ENCODE measurements around the gene FZD10. TPM values are rescaled to one million over a fixed set of nuclear protein-coding genes. Genes with fewer than 3 reads are reported as not detected.

Gene FZD10
- total RNA-seq, 3 donors from 2014 or later, result 0.14 to 0.48 (median 0.35) TPM

GRCh38 chr12:130132831-130133511 lies 29.3 kb upstream of the FZD10 start:
- Histone ChIP-seq H3K36me3 (ENCODE audit: low read depth) (no peaks in the 10 kb centered on the region), H3K4me3 (no peak overlapping the region), H3K9me3 (no peaks in the 10 kb centered on the region), H3K4me1 (ENCODE audit: low read depth) (no peaks in the 10 kb centered on the region)
- DNase-seq (no peak), ATAC-seq (no peak)
- intact Hi-C loops (cut with DNase I, micrococcal nuclease), result no loop called here
- TF ChIP-seq CTCF (IDR thresholded peaks at IDR 0.05), result no peak

- no peaks in the 10 kb centered on the region for H3K4me1 ChIP-seq (ENCODE audit: low read depth)
- intact Hi-C loops (cut with DNase I, micrococcal nuclease), result no loop called here
Observed at GRCh38 chr12:130133851-130134562, 28.3 kb upstream of the FZD10 start.

DNA sequence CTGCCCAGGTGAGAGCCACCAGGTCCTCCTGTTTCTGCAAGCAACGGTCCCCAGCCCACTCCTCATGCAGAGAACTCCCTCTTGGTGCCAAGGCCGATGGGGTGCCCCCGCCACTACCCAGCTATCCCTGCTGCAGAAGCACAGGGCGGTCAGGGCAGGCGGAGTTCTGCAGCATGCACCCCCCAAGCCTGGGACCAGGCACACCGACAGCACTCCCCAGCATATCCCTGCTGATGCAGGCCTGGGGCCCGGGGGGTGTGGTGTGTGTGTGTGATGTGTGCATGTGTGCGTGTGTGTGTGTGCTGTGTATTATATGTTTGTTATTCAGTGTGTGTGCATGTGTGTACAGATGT lies 27.7 kb upstream of the FZD10 start:
- TF ChIP-seq CTCF (IDR thresholded peaks at IDR 0.05), result no peak
- intact Hi-C loops (cut with DNase I, micrococcal nuclease), result no loop called here
- Histone ChIP-seq H3K36me3 (ENCODE audit: low read depth) (no peaks in the 10 kb centered on the region), H3K4me3 (no peak overlapping the region), H3K9me3 (no peaks in the 10 kb centered on the region), H3K4me1 (ENCODE audit: low read depth) (no peaks in the 10 kb centered on the region)
- ATAC-seq (no peak), DNase-seq (no peak)

More at GRCh38 chr12:130133851-130134562, 28.3 kb upstream of the FZD10 start:
- no peak for TF ChIP-seq CTCF (IDR thresholded peaks at IDR 0.05)
- Histone ChIP-seq H3K4me3 (no peak overlapping the region), H3K36me3 (ENCODE audit: low read depth) (no peaks in the 10 kb centered on the region), H3K9me3 (no peaks in the 10 kb centered on the region)
- no peak for DNase-seq
- no peak for ATAC-seq

DNA sequence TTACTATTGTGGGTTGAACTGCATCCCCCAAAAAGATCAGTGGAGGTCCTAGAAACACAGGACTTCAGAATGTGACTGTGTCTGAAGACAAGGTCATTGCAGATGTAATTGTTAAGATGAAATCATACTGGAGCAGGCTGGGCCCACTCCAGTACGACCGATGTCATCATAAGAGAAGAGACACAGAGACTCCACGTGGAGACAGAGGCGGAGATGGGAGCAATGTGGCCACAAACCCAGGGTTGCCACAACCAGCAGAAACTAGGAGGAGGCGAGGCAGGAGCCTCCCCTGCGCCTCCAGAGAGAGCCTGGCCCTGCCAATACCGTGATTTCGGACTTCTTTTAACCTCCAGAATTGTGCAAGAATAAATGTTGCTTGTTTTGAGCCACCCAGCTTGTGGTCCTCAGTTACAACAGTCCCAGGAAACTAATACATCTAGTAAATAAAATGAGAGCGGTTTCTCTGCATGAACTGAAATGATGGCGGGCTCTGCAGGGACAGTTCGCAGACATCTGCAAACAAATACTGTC lies 25.7 kb upstream of the FZD10 start:
- Histone ChIP-seq H3K4me3 (no peak overlapping the region), H3K9me3 (no peaks in the 10 kb centered on the region), H3K4me1 (ENCODE audit: low read depth) (no peaks in the 10 kb centered on the region), H3K36me3 (ENCODE audit: low read depth) (no peaks in the 10 kb centered on the region)
- TF ChIP-seq CTCF (IDR thresholded peaks at IDR 0.05), result no peak
- ATAC-seq (no peak), DNase-seq (no peak)
- intact Hi-C loops (cut with DNase I, micrococcal nuclease), result no loop called here

GRCh38 chr12:130137040-130138018 lies 24.9 kb upstream of the FZD10 start:
- DNase-seq, result no peak
- Histone ChIP-seq H3K9me3 (no peaks in the 10 kb centered on the region), H3K4me1 (ENCODE audit: low read depth) (no peaks in the 10 kb centered on the region), H3K4me3 (no peak overlapping the region), H3K36me3 (ENCODE audit: low read depth) (no peaks in the 10 kb centered on the region)
- intact Hi-C loops (cut with DNase I, micrococcal nuclease), result no loop called here
- no peak for TF ChIP-seq CTCF (IDR thresholded peaks at IDR 0.05)
- no peak for ATAC-seq
